ENCODE results near the gene GALNT8. TPM values are rescaled to one million over a fixed set of nuclear protein-coding genes. Genes with fewer than 3 reads are reported as not detected.

Gene GALNT8
- total RNA-seq, 2 donors from 2014 or later, result 21.6 to 31.6 TPM

DNA sequence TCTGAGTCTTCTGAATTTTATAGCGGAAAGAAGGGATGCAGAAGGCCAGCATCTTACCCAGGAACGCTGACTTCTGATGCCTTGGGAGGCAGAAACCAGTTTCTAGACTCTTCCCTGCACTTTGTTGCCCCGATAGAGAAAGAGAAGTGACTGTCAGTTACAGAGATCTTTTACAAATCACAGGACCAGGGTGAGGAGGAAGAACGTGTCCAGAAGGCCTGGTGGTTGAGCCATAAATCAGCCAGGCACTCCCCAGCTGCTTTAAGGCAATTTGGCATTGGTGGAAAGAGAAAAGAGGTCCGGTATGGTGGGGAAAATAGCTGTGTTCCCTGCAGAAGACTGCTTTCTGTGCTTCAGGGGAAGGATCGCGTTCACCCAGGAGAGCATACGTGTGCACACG, 100.8 kb downstream of the GALNT8 start:
- H3K9ac ChIP-seq (ENCODE audit: low read depth in 2 of 2, low read length in 2 of 2), result no peak overlapping the region
- intact Hi-C loops (cut with DNase I), result no loop called here
- no peaks in the 10 kb centered on the region for H3K36me3 ChIP-seq
- no peaks in the 10 kb centered on the region for H3K9me3 ChIP-seq
- TF ChIP-seq CTCF (IDR thresholded peaks at IDR 0.05), result no peak
- no peak overlapping the region for H3K4me3 ChIP-seq
- H3K4me1 ChIP-seq, result no peaks in the 10 kb centered on the region
- no peak overlapping the region for H3K27ac ChIP-seq
- no peaks in the 10 kb centered on the region for H3K27me3 ChIP-seq
- DNase-seq, result no peak

Other genes starting within 250 kb of the GALNT8 start
- 10 to 100 TPM in 1 of 2 donors, 1 to 10 TPM in 1; 6.6 to 22.3 TPM for gene RAD51AP1, start 181.5 kb upstream of the GALNT8 start, total RNA-seq
- gene DYRK4, start 158.2 kb upstream of the GALNT8 start, total RNA-seq, result 10 to 100 TPM; 20.9 to 26.7 TPM
- 1 to 10 TPM; 2.0 to 3.3 TPM for gene AKAP3, start 71.3 kb upstream of the GALNT8 start, total RNA-seq
- gene NDUFA9, start 71.3 kb upstream of the GALNT8 start, total RNA-seq, result 100 to 1,000 TPM; 184 to 225 TPM
- gene KCNA1, start 189.5 kb downstream of the GALNT8 start, total RNA-seq, result under 1 TPM in 1 of 2 donors, not detected in 1; 0.61 TPM

Measured in colonic mucosa (tissue), 4 donors.